ENCODE measurements around the gene C6orf15.

- TF ChIP-seq JUN (IDR thresholded peaks at IDR 0.05; ENCODE audit: borderline replicate concordance, insufficient read depth, insufficient read length, low read depth) (no peak), EZH2 (IDR thresholded peaks at IDR 0.05; ENCODE audit: borderline replicate concordance, low read depth, low read length, severe bottlenecking) (no peak), CTCF (IDR thresholded peaks at IDR 0.05; ENCODE audit: extremely low read depth in 1 of 2, insufficient read depth in 1 of 2, low read depth in 1 of 2, low read length in 2 of 2) (no peak), POLR2A (IDR thresholded peaks at IDR 0.05; ENCODE audit: low read depth, low read length) (no peak), POLR2AphosphoS5 (IDR thresholded peaks at IDR 0.05; ENCODE audit: insufficient read depth, low read depth, low read length) (no peak), MAX (IDR thresholded peaks at IDR 0.05; ENCODE audit: insufficient read depth, insufficient read length) (no peak), MYC (IDR thresholded peaks at IDR 0.05; ENCODE audit: low read depth, low read length) (no peak), FOS (IDR thresholded peaks at IDR 0.05; ENCODE audit: borderline replicate concordance, insufficient read depth, low read length) (no peak), GATA2 (IDR thresholded peaks at IDR 0.05; ENCODE audit: insufficient read depth, insufficient read length, low read depth, low read length) (no peak)
Observed at GRCh38 chr6:31096215-31096614, 16.2 kb downstream of the C6orf15 start.

Data from endothelial cell of umbilical vein (primary cell).